ENCODE data around the gene MAMLD1.

DNA sequence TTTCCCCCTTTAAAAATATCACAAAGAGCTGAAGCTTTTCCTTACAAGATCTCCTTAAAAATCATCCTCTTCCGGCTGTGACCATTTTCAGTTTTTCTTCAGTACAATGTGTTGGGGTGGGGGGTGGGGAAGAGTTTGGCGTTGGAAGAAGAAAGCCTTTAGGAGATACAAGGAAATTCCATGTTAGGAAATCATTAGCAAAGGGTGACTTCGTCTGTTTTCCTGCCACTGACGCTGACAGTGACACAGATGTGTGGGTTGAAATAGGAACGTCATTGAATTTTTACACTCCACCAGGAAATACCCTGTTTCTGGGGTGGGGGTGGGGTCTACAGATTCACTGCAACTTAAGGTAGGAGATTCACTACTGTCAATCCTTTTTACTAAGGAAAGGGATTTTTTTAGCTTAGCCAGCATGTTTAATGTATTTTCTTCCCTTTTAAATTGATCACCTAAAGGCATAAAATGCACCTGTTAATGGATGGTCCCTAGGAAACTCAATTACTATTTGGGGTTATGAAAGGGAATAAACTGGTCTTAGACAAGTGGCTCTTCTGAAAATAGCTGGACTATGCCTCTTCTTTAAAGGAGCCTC, 3.9 kb downstream of the MAMLD1 start:
- TF ChIP-seq EZH2 (IDR thresholded peaks at IDR 0.05; ENCODE audit: insufficient read depth, poor library complexity, severe bottlenecking) (no peak), EZH2phosphoT487 (IDR thresholded peaks at IDR 0.05; ENCODE audit: insufficient read depth, low read depth) (no peak)
